ENCODE data around the gene SART1.

DNA sequence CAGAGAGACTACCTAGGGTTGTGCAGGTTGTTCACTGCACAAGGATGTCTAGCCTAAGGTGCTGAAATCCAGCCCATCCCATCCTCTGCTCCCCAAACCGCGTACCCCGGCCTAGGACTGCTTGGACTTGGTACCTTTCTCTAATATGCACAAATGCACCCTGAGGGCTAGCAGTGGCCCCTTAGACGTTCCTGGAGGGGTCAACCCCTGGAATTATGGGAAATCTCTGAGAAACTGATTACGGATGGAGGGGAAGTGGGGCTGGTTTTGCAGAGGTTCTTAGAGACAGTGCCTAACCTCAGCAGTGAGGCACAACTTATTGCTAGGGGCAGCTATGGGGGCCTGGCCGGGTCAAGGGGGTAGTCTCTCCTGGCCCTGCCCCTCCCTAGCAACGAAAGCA lies 45.1 kb upstream of the SART1 start:
- no peak for TF ChIP-seq EZH2 (IDR thresholded peaks at IDR 0.05; ENCODE audit: low read length, missing control alignments)
- TF ChIP-seq, protein P1, sequence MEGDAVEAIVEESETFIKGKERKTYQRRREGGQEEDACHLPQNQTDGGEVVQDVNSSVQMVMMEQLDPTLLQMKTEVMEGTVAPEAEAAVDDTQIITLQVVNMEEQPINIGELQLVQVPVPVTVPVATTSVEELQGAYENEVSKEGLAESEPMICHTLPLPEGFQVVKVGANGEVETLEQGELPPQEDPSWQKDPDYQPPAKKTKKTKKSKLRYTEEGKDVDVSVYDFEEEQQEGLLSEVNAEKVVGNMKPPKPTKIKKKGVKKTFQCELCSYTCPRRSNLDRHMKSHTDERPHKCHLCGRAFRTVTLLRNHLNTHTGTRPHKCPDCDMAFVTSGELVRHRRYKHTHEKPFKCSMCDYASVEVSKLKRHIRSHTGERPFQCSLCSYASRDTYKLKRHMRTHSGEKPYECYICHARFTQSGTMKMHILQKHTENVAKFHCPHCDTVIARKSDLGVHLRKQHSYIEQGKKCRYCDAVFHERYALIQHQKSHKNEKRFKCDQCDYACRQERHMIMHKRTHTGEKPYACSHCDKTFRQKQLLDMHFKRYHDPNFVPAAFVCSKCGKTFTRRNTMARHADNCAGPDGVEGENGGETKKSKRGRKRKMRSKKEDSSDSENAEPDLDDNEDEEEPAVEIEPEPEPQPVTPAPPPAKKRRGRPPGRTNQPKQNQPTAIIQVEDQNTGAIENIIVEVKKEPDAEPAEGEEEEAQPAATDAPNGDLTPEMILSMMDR (conservative IDR thresholded peaks at IDR 0.05 in 1 of 2, IDR thresholded peaks at IDR 0.05 in 1 of 2; ENCODE audit: low read depth in 1 of 2, low read length in 2 of 2) = no peak
